GM12873 (cell line): Measurements from ENCODE around the gene WIPI1.

Experiments
- CTCF ChIP-seq: IDR thresholded peaks from 2 replicates; pipeline ENCODE4 v1.5.1; 2012; ENCODE audit warnings: low read depth, mild to moderate bottlenecking, moderate library complexity, low read length, control low read depth; ENCODE audit not compliant: insufficient read depth; ENCODE audit errors: missing control alignments

The WIPI1 gene

GRCh38 chr17:68398691-68399637, 58.3 kb downstream of the WIPI1 start:
- TF ChIP-seq CTCF = peak; percentile 90

- no peak for TF ChIP-seq CTCF
These were observed 60.2 kb downstream of the WIPI1 start for GRCh38 chr17:68397108-68397536.

- no peak for TF ChIP-seq CTCF
These were observed 60.8 kb downstream of the WIPI1 start for GRCh38 chr17:68396226-68397107.

DNA sequence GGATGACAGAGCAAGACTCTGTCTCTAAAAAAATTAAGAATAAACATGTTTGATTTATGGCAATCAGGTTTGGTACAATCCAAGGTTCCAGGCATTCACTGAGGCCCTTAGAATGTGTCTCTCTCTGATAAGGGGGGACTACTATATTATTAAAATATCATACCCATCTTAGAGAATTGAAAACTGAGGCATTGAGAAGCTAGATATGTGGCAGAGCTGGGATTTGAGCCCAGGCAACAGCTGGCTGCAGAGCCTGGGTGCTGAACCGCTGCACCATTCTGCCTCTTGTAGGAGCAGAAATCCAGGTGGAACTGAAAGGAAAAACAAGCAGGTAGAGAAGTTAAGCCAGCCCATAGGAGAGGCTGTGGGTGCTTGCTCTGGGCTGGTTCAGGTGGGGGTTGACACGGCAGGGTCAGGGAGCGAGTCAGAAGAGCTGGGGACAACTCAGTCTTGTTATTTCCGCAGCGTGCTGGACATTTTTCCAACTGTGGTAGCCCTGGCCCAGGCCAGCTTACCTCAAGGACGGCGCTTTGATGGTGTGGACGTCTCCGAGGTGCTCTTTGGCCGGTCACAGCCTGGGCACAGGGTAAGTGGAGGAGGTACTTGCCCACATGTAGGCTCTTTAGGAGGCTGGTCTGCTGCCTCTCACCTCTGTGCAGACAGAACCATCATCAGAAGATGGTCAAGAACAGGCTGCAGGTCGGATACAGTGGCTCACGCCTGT, 62.5 kb downstream of the WIPI1 start:
- TF ChIP-seq CTCF = no peak

- TF ChIP-seq CTCF = no peak
These were observed 65.6 kb downstream of the WIPI1 start for GRCh38 chr17:68391561-68392268.

GRCh38 chr17:68390888-68391545, 66.3 kb downstream of the WIPI1 start:
- no peak for TF ChIP-seq CTCF
